ENCODE data around the gene HOXC5.
A peak's percentile ranks its signal among the peaks of the same experiment; 100 is the strongest.

HOXC5 gene

DNA sequence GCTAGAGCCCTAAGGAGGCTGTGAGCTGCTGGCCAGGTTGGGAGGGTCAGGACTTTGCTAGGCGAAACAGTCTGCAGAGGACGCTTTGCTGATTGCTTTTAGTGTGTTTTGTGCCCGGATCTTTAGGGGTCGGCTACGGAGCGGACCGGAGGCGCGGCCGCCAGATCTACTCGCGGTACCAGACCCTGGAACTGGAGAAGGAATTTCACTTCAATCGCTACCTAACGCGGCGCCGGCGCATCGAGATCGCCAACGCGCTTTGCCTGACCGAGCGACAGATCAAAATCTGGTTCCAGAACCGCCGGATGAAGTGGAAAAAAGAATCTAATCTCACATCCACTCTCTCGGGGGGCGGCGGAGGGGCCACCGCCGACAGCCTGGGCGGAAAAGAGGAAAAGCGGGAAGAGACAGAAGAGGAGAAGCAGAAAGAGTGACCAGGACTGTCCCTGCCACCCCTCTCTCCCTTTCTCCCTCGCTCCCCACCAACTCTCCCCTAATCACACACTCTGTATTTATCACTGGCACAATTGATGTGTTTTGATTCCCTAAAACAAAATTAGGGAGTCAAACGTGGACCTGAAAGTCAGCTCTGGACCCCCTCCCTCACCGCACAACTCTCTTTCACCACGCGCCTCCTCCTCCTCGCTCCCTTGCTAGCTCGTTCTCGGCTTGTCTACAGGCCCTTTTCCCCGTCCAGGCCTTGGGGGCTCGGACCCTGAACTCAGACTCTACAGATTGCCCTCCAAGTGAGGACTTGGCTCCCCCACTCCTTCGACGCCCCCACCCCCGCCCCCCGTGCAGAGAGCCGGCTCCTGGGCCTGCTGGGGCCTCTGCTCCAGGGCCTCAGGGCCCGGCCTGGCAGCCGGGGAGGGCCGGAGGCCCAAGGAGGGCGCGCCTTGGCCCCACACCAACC, 3.1 kb upstream of the HOXC5 start:
- H3K27ac ChIP-seq, result no peak overlapping the region
- TF ChIP-seq ZFX (IDR thresholded peaks at IDR 0.05; ENCODE audit: borderline replicate concordance), result no peak
- TF ChIP-seq, protein P1, sequence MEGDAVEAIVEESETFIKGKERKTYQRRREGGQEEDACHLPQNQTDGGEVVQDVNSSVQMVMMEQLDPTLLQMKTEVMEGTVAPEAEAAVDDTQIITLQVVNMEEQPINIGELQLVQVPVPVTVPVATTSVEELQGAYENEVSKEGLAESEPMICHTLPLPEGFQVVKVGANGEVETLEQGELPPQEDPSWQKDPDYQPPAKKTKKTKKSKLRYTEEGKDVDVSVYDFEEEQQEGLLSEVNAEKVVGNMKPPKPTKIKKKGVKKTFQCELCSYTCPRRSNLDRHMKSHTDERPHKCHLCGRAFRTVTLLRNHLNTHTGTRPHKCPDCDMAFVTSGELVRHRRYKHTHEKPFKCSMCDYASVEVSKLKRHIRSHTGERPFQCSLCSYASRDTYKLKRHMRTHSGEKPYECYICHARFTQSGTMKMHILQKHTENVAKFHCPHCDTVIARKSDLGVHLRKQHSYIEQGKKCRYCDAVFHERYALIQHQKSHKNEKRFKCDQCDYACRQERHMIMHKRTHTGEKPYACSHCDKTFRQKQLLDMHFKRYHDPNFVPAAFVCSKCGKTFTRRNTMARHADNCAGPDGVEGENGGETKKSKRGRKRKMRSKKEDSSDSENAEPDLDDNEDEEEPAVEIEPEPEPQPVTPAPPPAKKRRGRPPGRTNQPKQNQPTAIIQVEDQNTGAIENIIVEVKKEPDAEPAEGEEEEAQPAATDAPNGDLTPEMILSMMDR (IDR thresholded peaks at IDR 0.05), result no peak

DNA sequence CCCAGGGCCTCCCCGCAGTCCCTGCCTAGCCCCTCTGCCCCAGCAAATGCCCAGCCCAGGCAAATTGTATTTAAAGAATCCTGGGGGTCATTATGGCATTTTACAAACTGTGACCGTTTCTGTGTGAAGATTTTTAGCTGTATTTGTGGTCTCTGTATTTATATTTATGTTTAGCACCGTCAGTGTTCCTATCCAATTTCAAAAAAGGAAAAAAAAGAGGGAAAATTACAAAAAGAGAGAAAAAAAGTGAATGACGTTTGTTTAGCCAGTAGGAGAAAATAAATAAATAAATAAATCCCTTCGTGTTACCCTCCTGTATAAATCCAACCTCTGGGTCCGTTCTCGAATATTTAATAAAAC, 2.4 kb upstream of the HOXC5 start:
- no peak for TF ChIP-seq ZFX (IDR thresholded peaks at IDR 0.05; ENCODE audit: borderline replicate concordance)
- TF ChIP-seq, protein P1 (IDR thresholded peaks at IDR 0.05), result no peak
- H3K27ac ChIP-seq, result no peak overlapping the region

DNA sequence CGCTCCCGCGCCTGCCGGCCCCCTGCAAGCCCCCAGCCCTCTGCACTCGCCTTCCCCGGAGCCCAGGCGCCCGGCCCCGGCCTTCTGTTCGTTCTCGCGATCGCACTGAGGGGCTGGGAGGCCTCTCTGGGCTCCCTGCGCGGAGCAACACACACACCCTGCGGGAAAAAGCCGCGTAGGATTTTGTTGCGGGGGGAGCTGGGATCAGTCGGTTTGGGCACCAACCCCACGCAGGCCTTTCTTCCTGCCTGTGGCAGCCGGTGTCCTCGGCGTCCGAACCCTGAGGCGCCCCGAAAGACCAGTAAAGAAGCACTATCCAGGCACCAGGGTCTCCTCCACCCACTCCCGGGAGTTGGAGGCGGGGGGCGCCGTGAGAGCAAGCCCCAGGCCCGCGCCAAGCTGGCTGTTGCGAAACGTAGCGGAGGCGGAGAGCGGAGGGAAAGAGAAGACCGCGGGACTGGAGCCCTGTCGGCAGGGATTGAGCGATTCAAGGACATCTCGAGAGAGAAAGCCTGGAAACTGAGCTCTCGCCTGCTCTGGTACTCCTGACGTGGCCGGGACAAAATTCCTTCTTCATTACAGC, 1.9 kb upstream of the HOXC5 start:
- TF ChIP-seq, protein P1 (IDR thresholded peaks at IDR 0.05), result no peak
- TF ChIP-seq ZFX (IDR thresholded peaks at IDR 0.05; ENCODE audit: borderline replicate concordance), result no peak
- no peak overlapping the region for H3K27ac ChIP-seq

DNA sequence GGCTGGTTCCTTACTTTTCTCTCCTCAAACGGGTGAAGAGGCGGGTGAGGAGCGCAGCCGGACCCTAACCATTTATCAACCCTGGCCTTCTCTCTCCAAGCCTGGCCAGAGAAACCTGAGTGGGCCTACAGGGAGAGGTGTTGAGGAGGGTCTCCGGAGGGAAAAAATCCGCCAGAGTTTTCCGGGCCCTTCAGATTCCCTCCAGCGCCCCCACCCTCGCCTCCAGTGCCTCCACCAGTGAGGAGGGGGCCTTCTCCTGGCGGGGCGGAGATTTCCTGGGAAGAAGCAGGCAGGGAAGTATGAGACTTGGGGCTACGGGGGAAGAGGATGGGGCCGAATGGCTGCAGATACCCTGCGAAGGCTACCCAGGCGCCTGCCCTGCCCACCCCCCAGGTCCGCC, 1.4 kb upstream of the HOXC5 start:
- H3K27ac ChIP-seq, result no peak overlapping the region; the same call in 1 of the 2 replicates
- no peak for TF ChIP-seq ZFX (IDR thresholded peaks at IDR 0.05; ENCODE audit: borderline replicate concordance)
- TF ChIP-seq, protein P1 (IDR thresholded peaks at IDR 0.05), result no peak

DNA sequence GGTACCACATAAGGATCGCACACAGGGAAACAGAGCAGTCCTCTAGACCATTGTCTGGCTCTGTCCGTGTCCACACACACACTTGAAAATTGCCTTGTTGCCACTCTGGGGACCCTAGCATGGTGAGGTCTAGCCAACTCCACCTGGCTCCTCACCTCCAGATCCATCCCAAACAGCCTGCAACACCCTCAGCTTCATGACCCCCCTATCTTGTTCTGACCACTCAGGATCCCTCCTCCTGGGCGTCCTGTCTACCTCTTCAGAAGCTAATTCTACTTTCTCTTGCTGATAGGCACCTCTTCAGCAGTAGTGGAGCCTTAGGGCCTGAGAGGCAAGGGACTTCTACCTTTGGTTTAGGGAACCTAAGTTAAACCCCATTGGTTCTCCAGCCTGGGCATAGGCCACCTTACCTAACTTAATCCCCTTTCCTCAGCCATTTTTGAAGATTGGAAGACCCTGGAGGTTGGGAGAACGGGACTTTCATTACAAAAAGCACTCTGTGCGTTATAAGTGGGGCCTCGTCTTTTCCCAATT, 697 bp upstream of the HOXC5 start:
- no peak for TF ChIP-seq ZFX (IDR thresholded peaks at IDR 0.05; ENCODE audit: borderline replicate concordance)
- TF ChIP-seq, protein P1 (IDR thresholded peaks at IDR 0.05), result no peak
- H3K27ac ChIP-seq, result peak overlapping the region; percentile 75; the same call in 1 of the 2 replicates

DNA sequence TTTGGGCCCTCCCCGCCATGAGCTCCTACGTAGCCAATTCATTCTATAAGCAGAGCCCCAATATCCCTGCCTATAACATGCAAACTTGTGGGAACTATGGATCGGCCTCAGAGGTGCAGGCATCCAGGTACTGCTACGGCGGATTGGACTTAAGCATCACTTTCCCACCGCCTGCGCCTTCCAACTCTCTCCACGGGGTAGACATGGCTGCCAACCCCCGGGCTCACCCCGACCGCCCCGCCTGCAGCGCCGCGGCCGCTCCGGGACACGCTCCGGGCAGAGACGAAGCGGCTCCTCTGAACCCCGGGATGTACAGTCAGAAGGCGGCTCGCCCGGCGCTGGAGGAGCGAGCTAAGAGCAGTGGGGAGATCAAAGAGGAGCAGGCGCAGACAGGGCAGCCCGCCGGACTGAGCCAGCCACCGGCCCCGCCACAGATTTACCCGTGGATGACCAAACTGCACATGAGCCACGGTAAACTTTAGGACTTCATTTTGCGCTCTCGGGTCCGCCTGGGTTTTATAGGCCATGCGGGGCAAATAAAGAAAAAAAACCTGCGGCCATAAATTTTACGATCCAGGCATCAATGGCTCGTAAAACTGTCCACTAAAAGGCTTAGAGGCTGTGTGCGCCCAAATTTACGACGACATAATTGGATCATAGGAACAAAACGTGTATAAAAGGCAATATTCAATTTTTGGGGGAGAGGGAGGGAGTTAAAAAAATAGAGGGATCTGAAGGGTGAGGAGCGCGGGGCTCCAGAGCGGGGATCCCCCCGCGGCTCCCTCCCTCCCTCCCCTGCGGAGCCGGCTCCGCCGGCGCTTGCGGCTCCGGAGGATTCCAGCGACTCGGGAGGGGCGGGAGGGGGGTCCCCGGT, 493 bp downstream of the HOXC5 start:
- peak overlapping the region; percentile 75 for H3K27ac ChIP-seq
- TF ChIP-seq, protein P1 (IDR thresholded peaks at IDR 0.05), result no peak
- TF ChIP-seq ZFX (IDR thresholded peaks at IDR 0.05; ENCODE audit: borderline replicate concordance), result no peak
